Osteoblast (primary cell): ENCODE measurements around the gene PRRC2C. TPM values are rescaled to one million over a fixed set of nuclear protein-coding genes. Genes with fewer than 3 reads are reported as not detected.

Experiments used
- DNase-seq: peaks from one replicate; pipeline ENCODE4 v3.0.0; 2011; ENCODE audit warnings: low spot score, mixed read lengths; ENCODE audit not compliant: insufficient read length; ENCODE audit errors: missing footprints
- H2AFZ ChIP-seq: 2 replicates; pipeline ENCODE4 v1.6.0; 2011; ENCODE audit warnings: mild to moderate bottlenecking, low read length
- H3K27ac ChIP-seq: 2 replicates; pipeline ENCODE4 v1.5.1; 2011; ENCODE audit warnings: mild to moderate bottlenecking, low read depth, low read length, moderate library complexity
- H3K27me3 ChIP-seq: 2 replicates; pipeline ENCODE4 v1.6.0; 2012; ENCODE audit warnings: mild to moderate bottlenecking, control low read depth, inconsistent platforms, low read length, moderate library complexity; ENCODE audit not compliant: insufficient read depth
- H3K36me3 ChIP-seq: 2 replicates; pipeline ENCODE4 v1.5.1; 2011; ENCODE audit warnings: mild to moderate bottlenecking, low read length, control low read depth, moderate library complexity; ENCODE audit not compliant: insufficient read depth
- H3K4me1 ChIP-seq: 2 replicates; pipeline ENCODE4 v1.5.1; 2011; ENCODE audit warnings: mild to moderate bottlenecking, low read length, control low read depth, moderate library complexity; ENCODE audit not compliant: insufficient read depth
- H3K4me2 ChIP-seq: 2 replicates; pipeline ENCODE4 v1.6.0; 2011; ENCODE audit warnings: mild to moderate bottlenecking, low read length; ENCODE audit not compliant: insufficient read depth
- H3K4me3 ChIP-seq: fragments of 200-600 bp; sonication (generic); 3 replicates; pipeline ENCODE4 v1.5.1; 2012; ENCODE audit warnings: mild to moderate bottlenecking, low read length, inconsistent platforms; ENCODE audit not compliant: insufficient read depth
- H3K79me2 ChIP-seq: 2 replicates; pipeline ENCODE4 v1.6.0; 2012; ENCODE audit warnings: mild to moderate bottlenecking, low read length, control low read depth, inconsistent platforms; ENCODE audit not compliant: insufficient read depth
- H3K9me3 ChIP-seq: 2 replicates; pipeline ENCODE4 v1.5.1; 2011; ENCODE audit warnings: low read depth, low read length, control low read depth
- H4K20me1 ChIP-seq: 2 replicates; pipeline ENCODE4 v1.6.0; 2012; ENCODE audit warnings: mild to moderate bottlenecking, low read length, control low read depth; ENCODE audit not compliant: insufficient read depth
- total RNA-seq: library from RNA; depleted of rRNA; stranded (reverse); fragments of >200 nt; gene quantifications from 2 replicates; pipeline ENCODE4 v1.2.3, GENCODE V29; 2012
- TF ChIP-seq, protein P1 (sequence below): IDR thresholded peaks from 2 replicates; pipeline ENCODE4 v1.5.1; 2011; ENCODE audit warnings: mild to moderate bottlenecking, low read depth, low read length, moderate library complexity; ENCODE audit errors: extremely low read depth

PRRC2C gene
- total RNA-seq, 1 donor = 40.5 TPM

- H3K4me1 ChIP-seq = peaks cover 20% of the 10 kb centered on the region
- H3K4me3 ChIP-seq = peak overlapping the region; percentile 100
- H3K27ac ChIP-seq = peak overlapping the region; percentile 38
- TF ChIP-seq, protein P1, sequence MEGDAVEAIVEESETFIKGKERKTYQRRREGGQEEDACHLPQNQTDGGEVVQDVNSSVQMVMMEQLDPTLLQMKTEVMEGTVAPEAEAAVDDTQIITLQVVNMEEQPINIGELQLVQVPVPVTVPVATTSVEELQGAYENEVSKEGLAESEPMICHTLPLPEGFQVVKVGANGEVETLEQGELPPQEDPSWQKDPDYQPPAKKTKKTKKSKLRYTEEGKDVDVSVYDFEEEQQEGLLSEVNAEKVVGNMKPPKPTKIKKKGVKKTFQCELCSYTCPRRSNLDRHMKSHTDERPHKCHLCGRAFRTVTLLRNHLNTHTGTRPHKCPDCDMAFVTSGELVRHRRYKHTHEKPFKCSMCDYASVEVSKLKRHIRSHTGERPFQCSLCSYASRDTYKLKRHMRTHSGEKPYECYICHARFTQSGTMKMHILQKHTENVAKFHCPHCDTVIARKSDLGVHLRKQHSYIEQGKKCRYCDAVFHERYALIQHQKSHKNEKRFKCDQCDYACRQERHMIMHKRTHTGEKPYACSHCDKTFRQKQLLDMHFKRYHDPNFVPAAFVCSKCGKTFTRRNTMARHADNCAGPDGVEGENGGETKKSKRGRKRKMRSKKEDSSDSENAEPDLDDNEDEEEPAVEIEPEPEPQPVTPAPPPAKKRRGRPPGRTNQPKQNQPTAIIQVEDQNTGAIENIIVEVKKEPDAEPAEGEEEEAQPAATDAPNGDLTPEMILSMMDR = no peak
- H3K4me2 ChIP-seq = peak overlapping the region; percentile 95
- no peak for DNase-seq
- H2AFZ ChIP-seq = no peak overlapping the region
- peaks cover 56% of the 10 kb centered on the region for H4K20me1 ChIP-seq
- H3K36me3 ChIP-seq = peaks cover 7% of the 10 kb centered on the region
- H3K27me3 ChIP-seq = no peaks in the 10 kb centered on the region
- H3K79me2 ChIP-seq = peaks cover 67% of the 10 kb centered on the region
- no peaks in the 10 kb centered on the region for H3K9me3 ChIP-seq
Measured at GRCh38 chr1:171487038-171487437, 1.7 kb downstream of the PRRC2C start.

- no peak for DNase-seq
- TF ChIP-seq, protein P1 = no peak
- peak overlapping the region; percentile 1 for H3K27ac ChIP-seq
- H3K27me3 ChIP-seq = no peaks in the 10 kb centered on the region
- peaks cover 80% of the 10 kb centered on the region for H3K79me2 ChIP-seq
- H3K4me1 ChIP-seq = peaks cover 20% of the 10 kb centered on the region
- no peak overlapping the region for H3K4me3 ChIP-seq
- H3K4me2 ChIP-seq = peak overlapping the region; percentile 95
- H4K20me1 ChIP-seq = peaks cover 68% of the 10 kb centered on the region
- H3K9me3 ChIP-seq = no peaks in the 10 kb centered on the region
- peaks cover 7% of the 10 kb centered on the region for H3K36me3 ChIP-seq
- no peak overlapping the region for H2AFZ ChIP-seq
Measured at GRCh38 chr1:171488190-171488929, 3.0 kb downstream of the PRRC2C start.

- TF ChIP-seq, protein P1 = no peak
- peaks cover 14% of the 10 kb centered on the region for H3K4me1 ChIP-seq
- no peak overlapping the region for H2AFZ ChIP-seq
- H3K9me3 ChIP-seq = no peaks in the 10 kb centered on the region
- peak overlapping the region; percentile 27 for H3K27ac ChIP-seq
- peaks cover 100% of the 10 kb centered on the region for H3K79me2 ChIP-seq
- no peak overlapping the region for H3K4me3 ChIP-seq
- H3K4me2 ChIP-seq = no peak overlapping the region
- DNase-seq = no peak
- peaks cover 84% of the 10 kb centered on the region for H4K20me1 ChIP-seq
- H3K36me3 ChIP-seq = peaks cover 11% of the 10 kb centered on the region
- no peaks in the 10 kb centered on the region for H3K27me3 ChIP-seq
Measured at GRCh38 chr1:171494076-171494475, 8.7 kb downstream of the PRRC2C start.

- Histone ChIP-seq H3K4me1 (peaks cover 14% of the 10 kb centered on the region), H3K4me2 (no peak overlapping the region)
Measured at GRCh38 chr1:171495444-171495843, 10.1 kb downstream of the PRRC2C start.

More at GRCh38 chr1:171495444-171495843, 10.1 kb downstream of the PRRC2C start:
- H3K27me3 ChIP-seq = no peaks in the 10 kb centered on the region
- peaks cover 9% of the 10 kb centered on the region for H3K36me3 ChIP-seq
- peaks cover 82% of the 10 kb centered on the region for H4K20me1 ChIP-seq
- no peak overlapping the region for H3K27ac ChIP-seq
- H3K79me2 ChIP-seq = peaks cover 100% of the 10 kb centered on the region
- TF ChIP-seq, protein P1 = no peak
- no peak for DNase-seq
- H2AFZ ChIP-seq = no peak overlapping the region
- H3K9me3 ChIP-seq = no peaks in the 10 kb centered on the region
- no peak overlapping the region for H3K4me3 ChIP-seq
